GM18873 (cell line): ENCODE data around the gene KRTAP4-6.
"Not testable (repeated sequence)": the region's sequence is repeated elsewhere in the genome, so short reads cannot be mapped to it uniquely, and the experiment has no call there.

Experiments used
- ATAC-seq: cut with Tn5 transposase; IDR thresholded peaks from one replicate; pipeline ENCODE4 v1.9.1; 2021; ENCODE audit warnings: mild to moderate bottlenecking, moderate library complexity, moderate number of reproducible peaks; ENCODE audit not compliant: unreplicated experiment, low FRiP score

The KRTAP4-6 gene

GRCh38 chr17:41140360-41141131 is at the start of gene KRTAP4-6:
Gene KRTAP4-6 (minus strand): TSS chr17:41140544. CDS start chr17:41140487, 57 bp downstream.
- ATAC-seq, result no peak

GRCh38 chr17:41189837-41190318 is 49.5 kb upstream of the KRTAP4-6 start, which contains the start of gene KRTAP9-1:
Gene KRTAP9-1 (plus strand): TSS chr17:41189887. CDS start chr17:41189887, 0 bp downstream.
- not testable (repeated sequence) for ATAC-seq

GRCh38 chr17:41186872-41187271 is 46.5 kb upstream of the KRTAP4-6 start:
- no peak for ATAC-seq

GRCh38 chr17:41185001-41185400 is 44.7 kb upstream of the KRTAP4-6 start:
- ATAC-seq, result no peak

GRCh38 chr17:41184480-41184961 is 44.2 kb upstream of the KRTAP4-6 start, which contains the start of gene KRTAP4-1:
Gene KRTAP4-1 (minus strand): TSS chr17:41184911. CDS start chr17:41184854, 57 bp downstream.
- ATAC-seq, result no peak

GRCh38 chr17:41178843-41179616 is 38.7 kb upstream of the KRTAP4-6 start:
- ATAC-seq, result no peak

GRCh38 chr17:41178341-41178740 is 38.0 kb upstream of the KRTAP4-6 start:
- ATAC-seq, result no peak

- no peak for ATAC-seq
These were observed 37.5 kb upstream of the KRTAP4-6 start, which contains the start of gene KRTAP4-2 for GRCh38 chr17:41177727-41178271. Gene KRTAP4-2 (minus strand): TSS chr17:41178221. CDS start chr17:41178164, 57 bp downstream.

- ATAC-seq, result no peak
These were observed 36.5 kb upstream of the KRTAP4-6 start for GRCh38 chr17:41176744-41177387.

GRCh38 chr17:41171886-41172285 is 31.5 kb upstream of the KRTAP4-6 start:
- no peak for ATAC-seq

- no peak for ATAC-seq
These were observed 27.8 kb upstream of the KRTAP4-6 start, which contains the start of gene KRTAP4-3 for GRCh38 chr17:41168121-41168520. Gene KRTAP4-3 (minus strand): TSS chr17:41168221. CDS start chr17:41168172, 49 bp downstream.

- ATAC-seq, result no peak
These were observed 27.2 kb upstream of the KRTAP4-6 start for GRCh38 chr17:41167561-41167960.

GRCh38 chr17:41163828-41164227 is 23.5 kb upstream of the KRTAP4-6 start:
- no peak for ATAC-seq

GRCh38 chr17:41160648-41161047 is 20.3 kb upstream of the KRTAP4-6 start, which contains the start of gene KRTAP4-4:
Gene KRTAP4-4 (minus strand): TSS chr17:41160748. CDS start chr17:41160691, 57 bp downstream.
- ATAC-seq, result no peak

GRCh38 chr17:41160190-41160589 is 19.8 kb upstream of the KRTAP4-6 start:
- not testable (repeated sequence) for ATAC-seq

GRCh38 chr17:41153856-41154255 is 13.5 kb upstream of the KRTAP4-6 start:
- no peak for ATAC-seq

- ATAC-seq, result no peak
These were observed 11.2 kb upstream of the KRTAP4-6 start for GRCh38 chr17:41151525-41151924.

- ATAC-seq, result no peak
These were observed 9.7 kb upstream of the KRTAP4-6 start for GRCh38 chr17:41150026-41150425.

GRCh38 chr17:41149652-41149985 is 9.3 kb upstream of the KRTAP4-6 start, which contains the start of gene KRTAP4-5:
Gene KRTAP4-5 (minus strand): TSS chr17:41149825. CDS start chr17:41149767, 58 bp downstream.
- no peak for ATAC-seq
